ENCODE measurements around the gene ZNF169.
"Not testable (repeated sequence)": the region's sequence is repeated elsewhere in the genome, so short reads cannot be mapped to it uniquely, and the experiment has no call there.

DNA sequence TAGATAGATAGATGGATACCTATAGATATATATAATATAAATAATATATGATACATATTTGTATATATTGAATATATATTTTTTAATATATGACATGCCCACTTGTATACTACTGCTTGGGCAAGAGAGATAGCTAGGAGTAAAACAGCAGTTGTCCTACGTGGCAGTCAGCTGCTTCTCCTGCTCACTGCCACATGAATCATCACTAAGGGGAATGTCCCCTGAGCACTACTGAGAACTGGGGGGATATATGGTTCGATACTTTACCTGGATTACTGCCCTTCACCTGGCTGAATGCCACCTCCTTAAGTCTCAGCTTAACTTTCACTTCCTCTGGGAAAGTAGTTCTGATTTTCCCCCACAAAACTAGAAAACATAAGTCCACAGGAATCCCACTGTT lies 82.6 kb downstream of the ZNF169 start:
- not testable (repeated sequence) for TF ChIP-seq MYC (IDR thresholded peaks at IDR 0.05; ENCODE audit: low read depth, low read length); JUN (IDR thresholded peaks at IDR 0.05; ENCODE audit: borderline replicate concordance, insufficient read depth, insufficient read length, low read depth); GATA2 (IDR thresholded peaks at IDR 0.05; ENCODE audit: insufficient read depth, insufficient read length, low read depth, low read length); POLR2A (IDR thresholded peaks at IDR 0.05; ENCODE audit: low read depth, low read length); POLR2AphosphoS5 (IDR thresholded peaks at IDR 0.05; ENCODE audit: insufficient read depth, low read depth, low read length); EZH2 (IDR thresholded peaks at IDR 0.05; ENCODE audit: borderline replicate concordance, low read depth, low read length, severe bottlenecking)
- TF ChIP-seq, protein P1, sequence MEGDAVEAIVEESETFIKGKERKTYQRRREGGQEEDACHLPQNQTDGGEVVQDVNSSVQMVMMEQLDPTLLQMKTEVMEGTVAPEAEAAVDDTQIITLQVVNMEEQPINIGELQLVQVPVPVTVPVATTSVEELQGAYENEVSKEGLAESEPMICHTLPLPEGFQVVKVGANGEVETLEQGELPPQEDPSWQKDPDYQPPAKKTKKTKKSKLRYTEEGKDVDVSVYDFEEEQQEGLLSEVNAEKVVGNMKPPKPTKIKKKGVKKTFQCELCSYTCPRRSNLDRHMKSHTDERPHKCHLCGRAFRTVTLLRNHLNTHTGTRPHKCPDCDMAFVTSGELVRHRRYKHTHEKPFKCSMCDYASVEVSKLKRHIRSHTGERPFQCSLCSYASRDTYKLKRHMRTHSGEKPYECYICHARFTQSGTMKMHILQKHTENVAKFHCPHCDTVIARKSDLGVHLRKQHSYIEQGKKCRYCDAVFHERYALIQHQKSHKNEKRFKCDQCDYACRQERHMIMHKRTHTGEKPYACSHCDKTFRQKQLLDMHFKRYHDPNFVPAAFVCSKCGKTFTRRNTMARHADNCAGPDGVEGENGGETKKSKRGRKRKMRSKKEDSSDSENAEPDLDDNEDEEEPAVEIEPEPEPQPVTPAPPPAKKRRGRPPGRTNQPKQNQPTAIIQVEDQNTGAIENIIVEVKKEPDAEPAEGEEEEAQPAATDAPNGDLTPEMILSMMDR (IDR thresholded peaks at IDR 0.05; ENCODE audit: extremely low read depth in 1 of 2, insufficient read depth in 1 of 2, low read depth in 1 of 2, low read length in 2 of 2): not testable (repeated sequence)

All from endothelial cell of umbilical vein (primary cell).